Activated CD4-positive, alpha-beta T cell treated with anti-CD3 and anti-CD28 coated beads, Interleukin-2, amount 10 ng/mL, durations not matched to agents 24 days and 14 days (primary cell): Measurements from ENCODE around the gene JAML. TPM values are rescaled to one million over a fixed set of nuclear protein-coding genes. Genes with fewer than 3 reads are reported as not detected.
"Not testable (repeated sequence)": the region's sequence is repeated elsewhere in the genome, so short reads cannot be mapped to it uniquely, and the experiment has no call there.

Experiments
- DNase-seq: peaks from one replicate; pipeline ENCODE4 v3.0.0; 2022
- H3K27ac Mint-ChIP-seq: one replicate; pipeline ENCODE4 v1.8.0; 2022; ENCODE audit warnings: mild to moderate bottlenecking, mixed read lengths
- H3K27me3 Mint-ChIP-seq: one replicate; pipeline ENCODE4 v1.8.0; 2022; ENCODE audit warnings: mixed read lengths
- H3K36me3 Mint-ChIP-seq: one replicate; pipeline ENCODE4 v1.8.0; 2022; ENCODE audit warnings: low read depth, mild to moderate bottlenecking, mixed read lengths
- H3K4me1 Mint-ChIP-seq: one replicate; pipeline ENCODE4 v1.8.0; 2021; ENCODE audit warnings: mixed read lengths
- H3K4me3 Mint-ChIP-seq: one replicate; pipeline ENCODE4 v1.8.0; 2022; ENCODE audit warnings: mild to moderate bottlenecking, moderate library complexity, mixed read lengths
- H3K9me3 Mint-ChIP-seq: one replicate; pipeline ENCODE4 v1.8.0; 2021; ENCODE audit warnings: mixed read lengths
- intact Hi-C: fragments of 100-400 bp; cut with micrococcal nuclease; formaldehyde crosslinking; loops from one replicate; pipeline ENCODE4 v1.15.1; 2023
- total RNA-seq: library from RNA; stranded (reverse); gene quantifications from 2 replicates; pipeline ENCODE4 v1.2.3, GENCODE V29; 2022

The JAML gene
- total RNA-seq, 1 donor from 2014 or later = 318 TPM

- peaks cover 62% of the 10 kb centered on the region for H3K36me3 Mint-ChIP-seq
- peaks cover 52% of the 10 kb centered on the region for H3K4me1 Mint-ChIP-seq
- H3K27ac Mint-ChIP-seq = no peak overlapping the region
- H3K27me3 Mint-ChIP-seq = no peaks in the 10 kb centered on the region
- intact Hi-C loops = loop anchor here (2.0 kb wide), 1 partner anchor 138 kb away; the partner anchor contains the start of gene CD3G
- no peak for DNase-seq
- peak overlapping the region; percentile 65 for H3K4me3 Mint-ChIP-seq
- peaks cover 8% of the 10 kb centered on the region for H3K9me3 Mint-ChIP-seq
These were observed 17.7 kb downstream of the JAML start for GRCh38 chr11:118207079-118207478.

- Mint-ChIP-seq H3K27me3 (no peaks in the 10 kb centered on the region), H3K4me1 (peaks cover 47% of the 10 kb centered on the region), H3K27ac (no peak overlapping the region), H3K36me3 (peaks cover 57% of the 10 kb centered on the region), H3K4me3 (peak overlapping the region; percentile 65), H3K9me3 (peaks cover 8% of the 10 kb centered on the region)
- DNase-seq = no peak
- intact Hi-C loops = loop anchor here (1.0 to 2.0 kb wide), 3 partner anchors 11 to 138 kb away; partner anchors contain the start of gene CD3G
These were observed 18.3 kb downstream of the JAML start for GRCh38 chr11:118206391-118207031.

- Mint-ChIP-seq H3K4me3 (peak overlapping the region; percentile 65), H3K4me1 (peaks cover 44% of the 10 kb centered on the region), H3K27ac (no peak overlapping the region), H3K9me3 (peaks cover 8% of the 10 kb centered on the region), H3K27me3 (no peaks in the 10 kb centered on the region), H3K36me3 (peaks cover 50% of the 10 kb centered on the region)
- intact Hi-C loops = loop anchor here (1.0 to 2.0 kb wide), 3 partner anchors 12 to 139 kb away; partner anchors contain the start of gene CD3G
- DNase-seq = no peak
These were observed 19.0 kb downstream of the JAML start for GRCh38 chr11:118205606-118206378.

GRCh38 chr11:118202599-118203422, 22.0 kb downstream of the JAML start:
- peaks cover 39% of the 10 kb centered on the region for H3K4me1 Mint-ChIP-seq
- no peak overlapping the region for H3K27ac Mint-ChIP-seq
- H3K27me3 Mint-ChIP-seq = no peaks in the 10 kb centered on the region
- H3K9me3 Mint-ChIP-seq = peaks cover 8% of the 10 kb centered on the region
- intact Hi-C loops = loop anchor here (1.0 to 5.0 kb wide), 3 partner anchors 21 to 234 kb away; partner anchors contain the start of gene KMT2A
- peak; percentile 93 for DNase-seq
- no peak overlapping the region for H3K4me3 Mint-ChIP-seq
- H3K36me3 Mint-ChIP-seq = peaks cover 52% of the 10 kb centered on the region

GRCh38 chr11:118201966-118202365, 22.8 kb downstream of the JAML start:
- Mint-ChIP-seq H3K4me1 (peaks cover 34% of the 10 kb centered on the region), H3K27ac (no peak overlapping the region), H3K4me3 (no peak overlapping the region), H3K36me3 (peaks cover 50% of the 10 kb centered on the region), H3K27me3 (no peaks in the 10 kb centered on the region), H3K9me3 (peaks cover 8% of the 10 kb centered on the region)
- intact Hi-C loops = loop anchor here (1.0 to 5.0 kb wide), 8 partner anchors 15 to 235 kb away; partner anchors contain the start of genes CD3D and KMT2A
- DNase-seq = peak; percentile 61

- H3K36me3 Mint-ChIP-seq = peaks cover 51% of the 10 kb centered on the region
- intact Hi-C loops = loop anchor here (1.0 to 5.0 kb wide), 6 partner anchors 16 to 236 kb away; partner anchors contain the start of genes CD3D and KMT2A
- no peak overlapping the region for H3K27ac Mint-ChIP-seq
- no peak overlapping the region for H3K4me3 Mint-ChIP-seq
- DNase-seq = peak; percentile 84
- H3K27me3 Mint-ChIP-seq = no peaks in the 10 kb centered on the region
- H3K9me3 Mint-ChIP-seq = peaks cover 6% of the 10 kb centered on the region
- peaks cover 27% of the 10 kb centered on the region for H3K4me1 Mint-ChIP-seq
These were observed 23.7 kb downstream of the JAML start for GRCh38 chr11:118200901-118201680.

- DNase-seq = no peak
- no peak overlapping the region for H3K27ac Mint-ChIP-seq
- peaks cover 47% of the 10 kb centered on the region for H3K36me3 Mint-ChIP-seq
- H3K9me3 Mint-ChIP-seq = no peaks in the 10 kb centered on the region
- intact Hi-C loops = loop anchor here (2.0 to 5.0 kb wide), 4 partner anchors 32 to 237 kb away; partner anchors contain the start of genes CD3D and KMT2A
- peaks cover 21% of the 10 kb centered on the region for H3K4me1 Mint-ChIP-seq
- H3K4me3 Mint-ChIP-seq = no peak overlapping the region
- H3K27me3 Mint-ChIP-seq = no peaks in the 10 kb centered on the region
These were observed 24.3 kb downstream of the JAML start for GRCh38 chr11:118200497-118200896.

GRCh38 chr11:118199135-118199534, 25.7 kb downstream of the JAML start:
- Mint-ChIP-seq H3K9me3 (no peaks in the 10 kb centered on the region), H3K4me1 (peaks cover 18% of the 10 kb centered on the region), H3K36me3 (peaks cover 56% of the 10 kb centered on the region), H3K4me3 (peak overlapping the region; percentile 62), H3K27me3 (no peaks in the 10 kb centered on the region), H3K27ac (peak overlapping the region; percentile 82)
- intact Hi-C loops = no loop called here
- DNase-seq = no peak

GRCh38 chr11:118198370-118198769, 26.4 kb downstream of the JAML start:
- Mint-ChIP-seq H3K4me3 (peak overlapping the region; percentile 62), H3K27ac (peak overlapping the region; percentile 82), H3K27me3 (no peaks in the 10 kb centered on the region), H3K9me3 (no peaks in the 10 kb centered on the region), H3K4me1 (peaks cover 21% of the 10 kb centered on the region), H3K36me3 (peaks cover 64% of the 10 kb centered on the region)
- DNase-seq = peak; percentile 94
- intact Hi-C loops = loop anchor here (1.0 kb wide), 2 partner anchors 93 to 155 kb away; no protein-coding TSS in a partner anchor

- DNase-seq = no peak
- peaks cover under 1% of the 10 kb centered on the region for H3K27me3 Mint-ChIP-seq
- H3K4me1 Mint-ChIP-seq = peaks cover 21% of the 10 kb centered on the region
- intact Hi-C loops = no loop called here
- H3K4me3 Mint-ChIP-seq = no peak overlapping the region
- H3K27ac Mint-ChIP-seq = peak overlapping the region; percentile 48
- H3K9me3 Mint-ChIP-seq = no peaks in the 10 kb centered on the region
- H3K36me3 Mint-ChIP-seq = peaks cover 86% of the 10 kb centered on the region
These were observed 29.8 kb downstream of the JAML start for GRCh38 chr11:118194835-118195627.

GRCh38 chr11:118193910-118194566, 30.8 kb downstream of the JAML start:
- peaks cover 77% of the 10 kb centered on the region for H3K36me3 Mint-ChIP-seq
- H3K27ac Mint-ChIP-seq = peak overlapping the region; percentile 41
- no peak for DNase-seq
- intact Hi-C loops = no loop called here
- H3K27me3 Mint-ChIP-seq = peaks cover 10% of the 10 kb centered on the region
- H3K4me3 Mint-ChIP-seq = no peak overlapping the region
- no peaks in the 10 kb centered on the region for H3K9me3 Mint-ChIP-seq
- peaks cover 18% of the 10 kb centered on the region for H3K4me1 Mint-ChIP-seq

GRCh38 chr11:118192817-118193216, 32.0 kb downstream of the JAML start:
- H3K9me3 Mint-ChIP-seq, H3K27ac Mint-ChIP-seq, H3K27me3 Mint-ChIP-seq, DNase-seq, H3K4me1 Mint-ChIP-seq, intact Hi-C loops, H3K4me3 Mint-ChIP-seq: not testable (repeated sequence)
- H3K36me3 Mint-ChIP-seq = peaks cover 65% of the 10 kb centered on the region
